ENCODE measurements around the gene TMBIM1. TPM values are rescaled to one million over a fixed set of nuclear protein-coding genes. Genes with fewer than 3 reads are reported as not detected.

The TMBIM1 gene
- total and polyA plus RNA-seq, 9 of the 15 experiments (the other 6 are each of a cell fraction or from before 2014, with no cell fraction given) = 14.2 to 105 (median 47.0) TPM

DNA sequence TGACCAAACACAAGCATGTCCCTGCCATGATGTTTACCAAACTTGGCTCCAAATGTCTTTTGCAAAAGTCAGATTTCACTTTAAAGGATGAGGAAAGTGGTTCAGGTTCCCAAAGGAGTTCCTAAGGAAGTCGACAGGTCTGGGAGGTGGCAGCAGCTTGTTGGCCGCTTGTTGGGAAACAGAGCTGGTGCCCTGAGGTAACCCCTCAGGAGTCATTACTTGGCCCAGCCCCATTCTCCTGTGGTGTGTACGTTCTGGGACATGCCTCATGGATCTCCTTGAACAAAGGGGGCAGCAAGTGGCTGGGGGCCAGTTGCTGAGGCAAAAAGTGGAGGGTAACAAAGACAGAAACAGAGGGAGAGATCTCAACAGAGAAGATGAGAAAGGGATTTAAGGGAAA lies 10.9 kb downstream of the TMBIM1 start (continued):
- TF ChIP-seq MXD1 (CRISPR knock-in tag; IDR thresholded peaks at IDR 0.05; ENCODE audit: borderline replicate concordance, poor library complexity, severe bottlenecking) (no peak), HMG20A (CRISPR knock-in tag; conservative IDR thresholded peaks at IDR 0.05) (no peak), EP400 (IDR thresholded peaks at IDR 0.05) (no peak), CHCHD3 (CRISPR knock-in tag; IDR thresholded peaks at IDR 0.05) (no peak), EGR1 (conservative IDR thresholded peaks at IDR 0.05) (no peak)

DNA sequence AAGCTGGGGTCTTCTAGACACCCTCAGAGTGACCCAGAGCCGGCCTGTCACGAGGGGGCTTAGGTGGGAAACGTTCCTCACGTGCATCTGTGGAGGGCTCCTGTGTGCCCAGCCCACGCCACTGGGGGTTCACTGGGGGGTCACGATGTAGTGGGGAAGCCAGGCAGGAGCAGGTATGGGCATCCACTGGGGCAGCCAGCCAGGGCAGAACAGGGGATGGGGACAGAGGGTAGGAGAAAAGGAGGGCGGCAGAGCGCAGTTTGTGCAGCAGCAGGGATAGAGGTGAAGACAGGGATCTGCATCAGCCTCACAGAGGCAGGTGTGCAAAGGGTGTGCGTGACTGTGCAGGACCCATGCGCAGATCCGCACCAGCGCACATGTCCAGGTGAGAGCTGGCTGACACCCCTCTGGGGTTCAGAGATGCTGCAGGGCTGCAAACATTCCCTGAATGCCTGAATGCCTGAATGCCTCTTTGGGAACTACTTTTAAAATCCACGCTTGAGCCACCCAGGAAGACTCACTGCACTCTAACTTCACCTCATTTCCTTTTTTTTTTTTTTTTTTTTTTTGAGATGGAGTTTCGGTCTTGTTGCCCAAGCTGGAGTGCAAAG lies 11.9 kb downstream of the TMBIM1 start:
- H3K79me2 ChIP-seq (ENCODE audit: control insufficient read depth, insufficient read depth, low read length) = peaks cover 40% of the 10 kb centered on the region
- DNase-seq (ENCODE audit: extremely low read depth in 1 of 4, low spot score in 3 of 4) (no peak), ATAC-seq (no peak), FAIRE-seq (no peak)
- peaks cover 11 to 22% of the 10 kb centered on the region in 2 experiments for H3K4me1 ChIP-seq (replicated peaks in 1 of 2; ENCODE audit: control insufficient read depth in 2 of 2, insufficient read depth in 2 of 2, low read length in 2 of 2)
- H3K9me3 ChIP-seq (replicated peaks; ENCODE audit: control insufficient read depth, insufficient read depth, low read depth, low read length) = no peaks in the 10 kb centered on the region
- peaks cover 11% of the 10 kb centered on the region; the same call in 1 of the 2 replicates for H4K20me1 ChIP-seq (replicated peaks; ENCODE audit: control insufficient read depth, insufficient read depth, low read length)
- POLR2A ChIA-PET = interaction anchor here (0.6 to 1.6 kb wide), 4 partner anchors 10 to 581 kb away, joined by 3 to 6 read pairs (median 3); partner anchors contain the start of genes AAMP and PNKD
- in situ Hi-C loops (cut with MboI) (no loop called here), intact Hi-C loops (cut with micrococcal nuclease) (no loop called here)
- no TSS peak for BruUV-seq (replicated peaks)
- no peaks in the 10 kb centered on the region for H3K9me1 ChIP-seq (ENCODE audit: control insufficient read depth, insufficient read depth, low read length)
- no peak overlapping the region for H3K4me3 ChIP-seq
- WGBS (ENCODE audit: insufficient coverage, low coverage, missing lambda C conversion rate) = 98% methylated on average over 6 of the region's 14 CpGs
- CTCF ChIA-PET (ENCODE audit: low intra/inter-chr PET ratio) = no interaction called here
- H3K27me3 ChIP-seq (ENCODE audit: control insufficient read depth in 2 of 2, insufficient read depth in 2 of 2, low read length in 2 of 2) = no peaks in the 10 kb centered on the region
- no peak overlapping the region for H2AFZ ChIP-seq (ENCODE audit: low read depth, low read length)
- H3K27ac ChIP-seq (ENCODE audit: extremely low read depth, low read depth, low read length) = no peak overlapping the region
- H3K4me2 ChIP-seq (ENCODE audit: insufficient read depth, low read length) = no peak overlapping the region
- H3K36me3 ChIP-seq (ENCODE audit: control insufficient read depth, insufficient read depth, low read length) = peaks cover 93% of the 10 kb centered on the region
- no peak for TF ChIP-seq TCF7L2 (IDR thresholded peaks at IDR 0.05; ENCODE audit: low read depth, low read length)
- TF ChIP-seq ZBTB8A (IDR thresholded peaks at IDR 0.05; ENCODE audit: partially characterized antibody) = no peak
- peak; percentile 37; the same call in 1 of the 2 replicates for TF ChIP-seq POLR2G (IDR thresholded peaks at IDR 0.05; ENCODE audit: low read depth, low read length)
- TF ChIP-seq TAF7 (tag; IDR thresholded peaks at IDR 0.05) = no peak
- peak; percentile 42; the same call in 1 of the 2 replicates for TF ChIP-seq RBFOX2 (IDR thresholded peaks at IDR 0.05; ENCODE audit: low read depth, low read length)
- TF ChIP-seq ZKSCAN8 (CRISPR knock-in tag; IDR thresholded peaks at IDR 0.05) = no peak
- no peak for TF ChIP-seq STAT5A (IDR thresholded peaks at IDR 0.05; ENCODE audit: borderline replicate concordance, low read length)
- no peak overlapping the region for H3K9ac ChIP-seq (ENCODE audit: insufficient read depth in 1 of 2, low read depth in 2 of 2, low read length in 2 of 2)
